Naive thymus-derived CD8-positive, alpha-beta T cell (primary cell): ENCODE measurements around the gene FGD5. TPM values are rescaled to one million over a fixed set of nuclear protein-coding genes. Genes with fewer than 3 reads are reported as not detected.

Experiments
- ATAC-seq, 2 donors: fragments of 150-1000 bp; cut with Tn5 transposase in 1 of 2; sonication (Bioruptor Pico), chemical (Tn5 transposase) in 1 of 2; 1 replicate in 1 of 2; 2 replicates in 1 of 2; pipeline ENCODE4 v1.10.0; 2021; ENCODE audit warnings: mild to moderate bottlenecking in 2 of 2, moderate library complexity in 2 of 2
- POLR2A ChIA-PET: fragments of 350-600 bp; sonication (Branson Sonifier 250); formaldehyde crosslinking; loops from one replicate; lab custom pipeline; 2021; ENCODE audit warnings: antibody characterized with exemption; lab: Charles Lee
- DNase-seq, 10 donors: peaks; one replicate each; pipeline versions ENCODE4 v3.0.0 to v3.0.0-alpha.2; 2020 to 2022
- H3K27ac Mint-ChIP-seq, 10 donors: one replicate each; pipeline ENCODE4 v1.8.0; 2020 to 2022; ENCODE audit warnings: mild to moderate bottlenecking in 10 of 10, mixed read lengths in 10 of 10, moderate library complexity in 4 of 10, inconsistent platforms in 1 of 10
- H3K27me3 Mint-ChIP-seq, 5 donors: one replicate each; pipeline ENCODE4 v1.8.0; 2021 to 2022; ENCODE audit warnings: mixed read lengths in 5 of 5
- H3K36me3 Mint-ChIP-seq, 3 donors: one replicate each; pipeline ENCODE4 v1.8.0; 2020 to 2022; ENCODE audit warnings: mixed read lengths in 3 of 3, mild to moderate bottlenecking in 2 of 3, inconsistent platforms in 1 of 3
- H3K4me1 Mint-ChIP-seq, 4 donors: one replicate each; pipeline ENCODE4 v1.8.0; 2021 to 2022; ENCODE audit warnings: mixed read lengths in 4 of 4
- H3K4me3 Mint-ChIP-seq, 10 donors: one replicate each; pipeline ENCODE4 v1.8.0; 2020 to 2022; ENCODE audit warnings: mild to moderate bottlenecking in 10 of 10, mixed read lengths in 10 of 10, moderate library complexity in 6 of 10, inconsistent platforms in 1 of 10
- H3K9me3 Mint-ChIP-seq, 9 donors: one replicate each; pipeline ENCODE4 v1.8.0; 2020 to 2022; ENCODE audit warnings: mixed read lengths in 9 of 9, mild to moderate bottlenecking in 3 of 9, inconsistent platforms in 1 of 9, moderate library complexity in 1 of 9
- polyA plus RNA-seq, 3 donors: library from polyadenylated mRNA; unstranded; fragments of 300-500 nt; fragmentation: Illumina TruSeq; gene quantifications; one replicate each; pipeline ENCODE4 v1.2.3, GENCODE V29; 2021
- total RNA-seq, 8 experiments: library from RNA in 2 of 8; stranded (reverse) in 2 of 8; gene quantifications; one replicate each; pipeline ENCODE4 v1.2.3 and lab custom pipeline; 2021 to 2026

FGD5 gene
- total and polyA plus RNA-seq, 5 experiments from 2014 or later, result 0.05 TPM; not detected in 4

DNA sequence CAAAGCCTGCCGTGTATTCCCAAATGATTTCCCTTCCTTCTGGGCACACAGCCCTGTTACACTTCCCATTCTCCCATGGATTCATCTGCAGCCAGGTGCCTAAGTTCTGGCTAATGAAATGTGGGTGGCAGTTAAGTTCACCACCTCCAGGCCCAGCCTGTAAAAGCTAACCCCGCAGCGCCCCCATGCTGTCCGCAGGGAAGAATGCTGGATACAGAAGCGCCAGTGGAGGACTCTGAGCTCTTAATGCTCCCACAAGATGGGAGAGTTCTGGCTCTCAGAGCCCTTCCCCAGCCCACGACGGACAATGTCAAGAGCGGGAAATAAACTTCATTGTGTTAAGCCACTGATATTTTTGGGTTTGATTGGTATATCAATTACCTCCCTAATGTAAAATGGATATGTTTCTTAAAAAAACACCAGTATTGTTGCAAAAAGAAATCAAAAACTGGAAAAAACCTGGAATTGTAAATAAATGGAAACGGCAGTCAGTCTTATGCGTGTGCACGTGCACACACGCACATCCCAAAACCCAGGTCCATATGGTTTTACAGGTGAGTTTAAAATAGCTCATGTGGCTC is 37.7 kb upstream of the FGD5 start:
- POLR2A ChIA-PET, result no interaction called here
- Mint-ChIP-seq H3K36me3 (peaks cover 0 to 16% (median 8%) of the 10 kb centered on the region in 3 donors), H3K27me3 (peaks cover 1 to 11% (median 7%) of the 10 kb centered on the region in 5 donors), H3K4me3 (no peak overlapping the region), H3K9me3 (peaks cover 0 to 24% (median 12%) of the 10 kb centered on the region in 9 donors), H3K27ac (no peak overlapping the region), H3K4me1 (no peaks in the 10 kb centered on the region)
- DNase-seq, result peak in 1 of 10 donors; percentile 50
- ATAC-seq, result no peak

DNA sequence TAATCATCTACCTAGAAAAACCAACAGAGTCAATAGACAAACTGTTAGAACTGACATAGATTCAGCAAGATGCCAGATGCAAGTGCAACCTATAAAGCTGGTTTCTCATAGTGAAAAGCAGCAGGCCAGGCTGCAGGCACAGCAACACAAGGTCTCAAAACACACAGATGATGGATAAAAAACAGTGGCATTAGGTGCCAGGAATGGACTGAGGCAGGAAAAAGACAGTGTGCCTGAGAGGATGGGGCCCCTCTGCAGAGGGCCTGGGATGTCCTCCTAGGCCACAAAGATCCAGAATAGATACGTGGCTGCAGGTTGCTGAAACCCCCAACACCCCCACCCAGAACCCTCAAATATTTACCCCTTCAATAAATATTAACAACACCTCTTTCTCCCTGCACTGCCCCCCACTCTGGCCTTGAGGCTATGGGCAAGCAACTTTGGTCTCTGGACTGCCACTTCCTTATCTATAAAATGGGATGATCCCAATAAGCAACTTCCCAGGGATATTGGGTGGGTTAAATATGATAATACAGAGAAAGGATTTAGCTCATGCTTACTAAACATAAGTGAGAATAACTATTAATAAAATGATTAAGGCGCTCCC is 35.2 kb upstream of the FGD5 start:
- POLR2A ChIA-PET, result no interaction called here
- no peaks in the 10 kb centered on the region for H3K4me1 Mint-ChIP-seq
- peaks cover 0 to 12% (median 8%) of the 10 kb centered on the region in 3 donors for H3K36me3 Mint-ChIP-seq
- no peak overlapping the region for H3K4me3 Mint-ChIP-seq
- H3K27ac Mint-ChIP-seq, result no peak overlapping the region
- peaks cover 0 to 16% (median 7%) of the 10 kb centered on the region in 9 donors for H3K9me3 Mint-ChIP-seq
- no peak for DNase-seq
- peaks cover 3 to 11% (median 10%) of the 10 kb centered on the region in 5 donors for H3K27me3 Mint-ChIP-seq
- no peak for ATAC-seq

DNA sequence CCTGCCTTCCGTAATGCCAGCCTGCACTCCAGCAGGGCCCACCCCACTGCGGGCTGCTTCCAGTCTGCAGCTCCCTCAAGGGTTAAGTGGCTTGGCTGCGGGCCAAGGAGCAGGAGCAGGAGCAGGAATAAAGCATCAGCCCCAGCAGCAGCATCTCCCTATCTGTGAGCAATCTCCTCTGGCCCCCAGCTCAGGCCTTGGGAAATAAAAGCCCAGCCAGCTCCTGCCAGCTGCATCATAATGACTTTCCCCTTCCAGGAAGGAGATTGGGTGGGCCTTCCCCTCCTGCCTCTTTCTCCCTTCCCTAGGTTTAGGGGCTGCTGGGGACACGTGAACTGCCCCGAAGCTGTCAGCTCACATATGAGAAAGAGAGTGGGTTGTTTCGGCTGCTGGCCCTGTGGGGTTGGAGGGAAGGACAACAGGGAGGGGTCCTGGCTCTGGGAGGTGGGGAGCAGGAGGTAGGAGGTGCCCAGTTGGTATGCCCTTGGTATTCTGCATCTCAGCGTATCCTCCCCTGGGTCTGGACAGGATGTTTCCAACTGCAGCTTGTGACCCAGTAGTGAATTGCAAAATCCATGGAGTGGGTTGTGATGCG is 34.6 kb upstream of the FGD5 start:
- Mint-ChIP-seq H3K27ac (no peak overlapping the region), H3K36me3 (peaks cover 0 to 6% (median 4%) of the 10 kb centered on the region in 3 donors), H3K9me3 (peaks cover 0 to 10% (median 1%) of the 10 kb centered on the region in 9 donors), H3K4me3 (no peak overlapping the region), H3K4me1 (no peaks in the 10 kb centered on the region), H3K27me3 (peaks cover 3 to 12% (median 9%) of the 10 kb centered on the region in 5 donors)
- no peak for ATAC-seq
- DNase-seq, result peak in 1 of 10 donors; percentile 44
- POLR2A ChIA-PET, result no interaction called here

DNA sequence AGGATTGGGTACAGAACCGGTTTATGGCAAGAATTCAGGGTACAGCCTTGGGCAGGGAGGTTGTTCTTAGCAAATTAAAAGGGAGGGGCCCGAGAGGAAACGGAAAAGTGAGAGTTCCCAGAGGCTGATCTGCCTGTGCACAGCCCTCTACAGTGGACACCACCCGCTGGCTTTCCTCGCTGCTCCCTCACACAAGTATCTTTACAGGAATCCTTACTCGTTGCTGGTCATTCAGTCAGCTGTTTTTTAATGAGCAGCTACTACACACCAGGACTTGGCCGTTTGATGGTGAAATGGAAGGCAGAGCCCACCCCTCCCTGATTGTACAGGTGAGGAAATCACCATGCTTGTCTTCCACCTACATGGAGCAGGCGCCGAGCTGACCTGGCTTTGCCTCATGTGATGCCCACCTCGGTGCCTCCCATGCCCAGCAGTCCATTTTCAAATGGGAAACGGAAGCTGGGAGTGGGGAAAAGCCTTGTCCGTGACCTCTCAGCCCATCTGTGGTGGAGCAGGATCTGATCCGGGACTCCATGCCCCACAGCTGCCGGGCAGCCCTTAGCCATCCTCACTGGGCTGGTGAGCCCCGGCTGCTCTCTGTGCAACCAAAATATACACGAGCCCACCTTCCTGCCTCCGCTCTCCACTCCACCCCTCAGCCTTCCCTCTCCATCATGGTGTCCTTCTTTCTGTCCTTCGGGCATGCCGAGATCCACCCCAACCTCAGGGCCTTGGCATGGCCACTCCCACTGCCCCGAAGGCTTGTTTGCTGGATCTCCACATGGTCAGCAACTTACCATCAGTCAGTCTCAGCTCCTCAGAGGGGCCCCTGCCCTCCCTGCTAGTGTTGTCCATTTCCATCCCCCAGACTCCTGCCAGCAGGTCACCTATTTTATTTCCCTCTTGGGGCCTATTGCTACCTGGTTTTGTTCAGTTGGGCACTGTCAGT is 33.3 kb upstream of the FGD5 start:
- peaks cover 0 to 1% (median 0%) of the 10 kb centered on the region in 9 donors for H3K9me3 Mint-ChIP-seq
- no peaks in the 10 kb centered on the region for H3K4me1 Mint-ChIP-seq
- H3K4me3 Mint-ChIP-seq, result no peak overlapping the region
- POLR2A ChIA-PET, result no interaction called here
- no peak overlapping the region for H3K27ac Mint-ChIP-seq
- ATAC-seq, result no peak
- H3K36me3 Mint-ChIP-seq, result no peaks in the 10 kb centered on the region
- peaks cover 8 to 23% (median 13%) of the 10 kb centered on the region in 5 donors for H3K27me3 Mint-ChIP-seq
- peak in 1 of 10 donors; percentile 40 for DNase-seq

DNA sequence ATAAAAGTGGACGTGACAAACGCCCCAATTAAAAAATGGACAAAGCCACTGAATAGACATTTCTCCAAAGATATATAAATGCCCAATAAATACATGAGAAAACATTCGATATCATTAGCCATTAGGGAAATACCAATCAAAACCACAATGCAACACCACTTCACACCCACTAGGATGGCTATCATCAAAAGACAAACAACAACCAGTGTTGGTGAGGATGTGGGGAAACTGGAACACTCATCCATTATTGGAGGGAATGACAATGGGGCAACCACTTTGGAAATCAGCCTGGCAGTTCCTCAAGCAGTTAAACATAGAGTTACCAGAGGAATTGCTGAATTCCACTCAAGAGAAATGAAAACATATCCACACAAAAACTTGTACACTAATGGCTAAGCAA is 32.4 kb upstream of the FGD5 start:
- H3K4me1 Mint-ChIP-seq, result no peaks in the 10 kb centered on the region
- no peaks in the 10 kb centered on the region for H3K36me3 Mint-ChIP-seq
- H3K27me3 Mint-ChIP-seq, result peaks cover 12 to 23% (median 17%) of the 10 kb centered on the region in 5 donors
- ATAC-seq (no peak), DNase-seq (no peak)
- no peak overlapping the region for H3K27ac Mint-ChIP-seq
- H3K4me3 Mint-ChIP-seq, result no peak overlapping the region
- POLR2A ChIA-PET, result no interaction called here
- peaks cover 0 to 1% (median 0%) of the 10 kb centered on the region in 9 donors for H3K9me3 Mint-ChIP-seq

DNA sequence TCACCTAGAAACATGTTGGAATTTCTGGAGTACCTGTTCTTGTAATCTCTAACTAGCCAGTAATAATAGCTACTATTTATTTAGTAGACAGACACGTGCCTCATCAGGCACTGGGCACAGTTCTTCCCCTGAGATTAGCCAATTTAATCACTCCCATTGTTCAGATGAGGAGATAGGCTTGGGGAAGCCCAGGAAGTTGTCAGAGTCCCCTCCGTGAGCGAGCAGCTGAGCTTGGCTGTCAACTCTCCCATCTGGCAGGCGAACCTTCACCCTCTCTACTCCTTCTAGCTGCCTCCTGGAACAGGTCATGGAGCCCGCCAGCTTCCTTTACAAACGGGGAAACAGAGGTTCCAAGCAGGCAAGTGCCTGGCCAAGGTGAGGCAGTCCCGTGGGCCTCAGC is 31.1 kb upstream of the FGD5 start:
- Mint-ChIP-seq H3K9me3 (no peaks in the 10 kb centered on the region), H3K27me3 (peaks cover 14 to 23% (median 19%) of the 10 kb centered on the region in 5 donors), H3K27ac (no peak overlapping the region), H3K36me3 (no peaks in the 10 kb centered on the region), H3K4me1 (no peaks in the 10 kb centered on the region), H3K4me3 (no peak overlapping the region)
- no peak for ATAC-seq
- peak in 1 of 10 donors; percentile 53 for DNase-seq
- POLR2A ChIA-PET, result no interaction called here

DNA sequence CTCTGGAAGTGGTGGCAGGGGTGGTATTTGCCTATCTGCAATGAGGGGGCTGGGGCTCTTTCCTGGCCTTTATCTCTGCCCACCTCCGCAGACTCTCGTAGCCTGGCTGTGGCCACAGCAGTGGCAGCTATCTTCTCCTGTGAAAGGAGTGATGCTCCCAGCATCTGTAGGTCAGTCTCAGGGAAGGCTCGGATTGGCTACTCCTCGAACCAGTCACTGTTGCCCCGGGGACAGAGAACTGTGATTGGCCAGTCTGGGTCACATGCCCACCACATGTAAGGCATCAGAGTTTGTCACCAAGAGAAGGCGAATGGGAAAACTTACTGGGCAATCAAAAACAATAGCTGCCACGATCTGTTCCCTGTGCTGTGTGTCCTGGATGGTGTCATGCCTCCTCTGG is 30.1 kb upstream of the FGD5 start:
- Mint-ChIP-seq H3K36me3 (no peaks in the 10 kb centered on the region), H3K4me1 (peaks cover 0 to 2% (median 0%) of the 10 kb centered on the region in 4 donors), H3K4me3 (no peak overlapping the region), H3K27ac (peak overlapping the region in 1 of 10 donors; percentile 32), H3K27me3 (peaks cover 14 to 23% (median 19%) of the 10 kb centered on the region in 5 donors), H3K9me3 (no peaks in the 10 kb centered on the region)
- POLR2A ChIA-PET, result no interaction called here
- ATAC-seq, result no peak
- no peak for DNase-seq

DNA sequence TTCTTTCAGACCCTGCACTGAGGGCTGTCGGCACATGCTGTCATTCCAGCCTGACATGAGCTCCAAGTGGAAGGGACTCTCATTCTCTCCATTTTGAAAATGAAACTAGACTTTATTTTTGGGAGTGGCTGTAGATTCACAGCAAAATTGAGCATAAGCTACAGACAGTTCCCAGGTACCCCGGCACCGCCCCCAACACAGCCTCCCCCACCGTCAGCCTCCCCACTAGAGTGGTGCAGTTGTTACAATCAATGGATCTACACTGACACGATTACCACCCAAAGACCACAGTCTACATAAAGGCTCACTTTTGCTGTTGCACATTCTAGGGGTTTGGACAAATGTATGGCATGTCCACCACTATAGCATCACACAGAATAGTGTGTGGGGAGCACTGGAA is 29.5 kb upstream of the FGD5 start:
- DNase-seq, result no peak
- H3K4me3 Mint-ChIP-seq, result no peak overlapping the region
- no peaks in the 10 kb centered on the region for H3K9me3 Mint-ChIP-seq
- no peak for ATAC-seq
- peak overlapping the region in 1 of 10 donors; percentile 30 for H3K27ac Mint-ChIP-seq
- peaks cover 0 to 2% (median 0%) of the 10 kb centered on the region in 4 donors for H3K4me1 Mint-ChIP-seq
- H3K36me3 Mint-ChIP-seq, result no peaks in the 10 kb centered on the region
- POLR2A ChIA-PET, result no interaction called here
- H3K27me3 Mint-ChIP-seq, result peaks cover 14 to 23% (median 19%) of the 10 kb centered on the region in 5 donors

DNA sequence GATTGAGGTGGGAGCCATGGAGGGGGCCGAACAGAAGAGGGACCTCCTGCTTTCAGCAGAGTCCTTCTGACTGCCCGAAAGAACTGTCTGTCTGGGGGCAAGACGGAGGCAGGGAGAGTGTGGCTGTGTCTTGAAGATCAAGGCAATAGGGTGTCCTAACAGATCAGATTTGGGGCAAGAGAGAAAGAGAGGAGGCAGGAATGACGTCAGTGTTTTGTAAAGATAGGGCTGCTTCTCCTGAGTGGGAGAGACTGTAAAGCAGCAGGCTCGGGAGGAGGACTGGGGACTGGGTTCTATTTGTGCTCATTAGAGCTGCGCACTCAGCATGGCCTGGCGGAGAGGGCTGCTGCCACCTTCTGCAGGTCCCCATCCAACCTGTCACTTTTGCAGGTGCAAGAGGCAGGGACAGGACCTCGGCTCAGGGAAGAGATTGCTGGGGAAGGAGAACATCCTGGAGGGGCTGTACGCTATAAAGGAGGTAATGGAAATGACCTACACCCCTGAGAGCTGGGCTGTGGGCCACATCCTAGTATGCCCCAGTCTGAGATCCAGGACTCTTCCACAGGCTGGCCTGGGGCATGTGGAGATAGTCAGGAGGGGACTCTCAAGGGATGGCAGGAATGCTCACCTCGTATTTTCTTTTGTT is 29.0 kb upstream of the FGD5 start:
- no peaks in the 10 kb centered on the region for H3K9me3 Mint-ChIP-seq
- DNase-seq (peak in 1 of 10 donors; percentile 42), ATAC-seq (no peak)
- peaks cover 14 to 23% (median 19%) of the 10 kb centered on the region in 5 donors for H3K27me3 Mint-ChIP-seq
- POLR2A ChIA-PET, result interaction anchor here (0.6 kb wide), 1 partner anchor 89 kb away, joined by 3 read pairs; no protein-coding TSS in a partner anchor
- peaks cover 0 to 2% (median 0%) of the 10 kb centered on the region in 4 donors for H3K4me1 Mint-ChIP-seq
- H3K4me3 Mint-ChIP-seq, result no peak overlapping the region
- H3K36me3 Mint-ChIP-seq, result no peaks in the 10 kb centered on the region
- peak overlapping the region in 1 of 10 donors; percentile 3 for H3K27ac Mint-ChIP-seq

DNA sequence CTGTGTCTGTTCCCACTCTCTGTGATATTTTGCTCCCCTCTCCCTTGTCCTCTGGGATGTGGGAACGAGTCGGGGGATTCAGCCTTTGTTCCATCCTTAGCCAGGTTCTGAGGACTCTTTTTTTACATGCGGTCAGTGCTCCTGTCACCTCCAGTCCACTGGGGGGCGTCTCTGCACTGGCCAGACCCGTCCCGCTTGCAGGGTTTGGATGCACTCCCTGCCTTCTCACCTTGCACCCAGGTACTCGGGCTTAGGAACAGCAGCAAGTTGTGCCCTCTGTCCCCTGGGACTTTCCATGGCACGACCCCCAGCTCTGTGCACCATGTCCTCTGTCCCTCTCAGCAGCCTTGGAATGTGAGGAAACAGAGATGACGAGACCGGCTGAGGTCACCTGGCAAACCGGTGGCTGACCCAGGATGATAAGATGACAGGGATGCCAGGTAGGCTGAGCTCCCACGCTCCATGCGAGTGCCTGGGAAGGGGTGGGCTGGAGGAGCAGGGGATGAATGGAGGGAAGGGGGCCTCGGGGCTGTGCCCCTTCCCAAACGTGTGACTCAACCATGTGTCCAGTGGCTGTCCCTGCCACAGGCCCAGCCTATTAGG is 27.3 kb upstream of the FGD5 start:
- Mint-ChIP-seq H3K4me3 (no peak overlapping the region), H3K4me1 (peaks cover 0 to 2% (median 0%) of the 10 kb centered on the region in 4 donors), H3K27ac (no peak overlapping the region), H3K9me3 (no peaks in the 10 kb centered on the region), H3K36me3 (no peaks in the 10 kb centered on the region), H3K27me3 (peaks cover 10 to 18% (median 12%) of the 10 kb centered on the region in 5 donors)
- DNase-seq (peak; percentile 5 to 82 (median 33)), ATAC-seq (peak; percentile 38 to 75)
- POLR2A ChIA-PET, result interaction anchor here (1.1 to 1.4 kb wide), 2 partner anchors 125 to 130 kb away, joined by 3 to 7 read pairs; no protein-coding TSS in a partner anchor

DNA sequence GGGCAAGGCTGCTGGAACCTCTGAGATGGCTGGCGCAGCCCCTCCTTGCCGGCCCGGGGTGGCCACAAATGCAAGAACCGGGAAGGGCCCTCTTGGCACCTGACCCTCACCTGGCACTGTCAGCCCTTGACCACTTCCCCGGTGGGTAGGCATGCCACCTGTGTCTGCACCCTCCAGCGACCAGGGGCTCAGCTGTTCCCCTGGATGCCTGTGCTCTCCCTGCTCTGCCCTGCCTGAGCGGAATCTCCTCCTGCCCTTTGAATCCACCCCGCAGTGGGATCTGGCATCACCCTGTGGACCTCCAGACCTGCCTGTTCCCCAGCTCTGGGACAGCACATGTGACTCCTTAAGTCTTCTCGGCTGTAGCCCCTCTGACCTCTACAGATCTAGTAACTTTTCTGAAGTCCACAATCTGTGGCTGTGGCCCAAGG is 26.1 kb upstream of the FGD5 start:
- ATAC-seq (no peak), DNase-seq (peak in 1 of 10 donors; percentile 36)
- H3K27me3 Mint-ChIP-seq, result peaks cover 10 to 17% (median 12%) of the 10 kb centered on the region in 5 donors
- H3K4me3 Mint-ChIP-seq, result no peak overlapping the region
- H3K36me3 Mint-ChIP-seq, result no peaks in the 10 kb centered on the region
- H3K9me3 Mint-ChIP-seq, result no peaks in the 10 kb centered on the region
- H3K4me1 Mint-ChIP-seq, result peaks cover 0 to 2% (median 0%) of the 10 kb centered on the region in 4 donors
- no peak overlapping the region for H3K27ac Mint-ChIP-seq
- POLR2A ChIA-PET, result no interaction called here
